ENCODE results near the gene DERL3.

- TF ChIP-seq SETDB1 (IDR thresholded peaks at IDR 0.05; ENCODE audit: insufficient read length, low read length) (no peak), ZNF311 (tag by site-specific recombination; IDR thresholded peaks at IDR 0.05; ENCODE audit: borderline replicate concordance) (no peak), CTCF (tag by site-specific recombination; IDR thresholded peaks at IDR 0.05) (no peak), TSHZ1 (tag by site-specific recombination; IDR thresholded peaks at IDR 0.05; ENCODE audit: borderline replicate concordance) (no peak), ZNF626 (tag by site-specific recombination; IDR thresholded peaks at IDR 0.05) (no peak), FEZF1 (tag by site-specific recombination; IDR thresholded peaks at IDR 0.05) (no peak), ZNF404 (tag by site-specific recombination; IDR thresholded peaks at IDR 0.05) (no peak)
- TF ChIP-seq, protein P1, sequence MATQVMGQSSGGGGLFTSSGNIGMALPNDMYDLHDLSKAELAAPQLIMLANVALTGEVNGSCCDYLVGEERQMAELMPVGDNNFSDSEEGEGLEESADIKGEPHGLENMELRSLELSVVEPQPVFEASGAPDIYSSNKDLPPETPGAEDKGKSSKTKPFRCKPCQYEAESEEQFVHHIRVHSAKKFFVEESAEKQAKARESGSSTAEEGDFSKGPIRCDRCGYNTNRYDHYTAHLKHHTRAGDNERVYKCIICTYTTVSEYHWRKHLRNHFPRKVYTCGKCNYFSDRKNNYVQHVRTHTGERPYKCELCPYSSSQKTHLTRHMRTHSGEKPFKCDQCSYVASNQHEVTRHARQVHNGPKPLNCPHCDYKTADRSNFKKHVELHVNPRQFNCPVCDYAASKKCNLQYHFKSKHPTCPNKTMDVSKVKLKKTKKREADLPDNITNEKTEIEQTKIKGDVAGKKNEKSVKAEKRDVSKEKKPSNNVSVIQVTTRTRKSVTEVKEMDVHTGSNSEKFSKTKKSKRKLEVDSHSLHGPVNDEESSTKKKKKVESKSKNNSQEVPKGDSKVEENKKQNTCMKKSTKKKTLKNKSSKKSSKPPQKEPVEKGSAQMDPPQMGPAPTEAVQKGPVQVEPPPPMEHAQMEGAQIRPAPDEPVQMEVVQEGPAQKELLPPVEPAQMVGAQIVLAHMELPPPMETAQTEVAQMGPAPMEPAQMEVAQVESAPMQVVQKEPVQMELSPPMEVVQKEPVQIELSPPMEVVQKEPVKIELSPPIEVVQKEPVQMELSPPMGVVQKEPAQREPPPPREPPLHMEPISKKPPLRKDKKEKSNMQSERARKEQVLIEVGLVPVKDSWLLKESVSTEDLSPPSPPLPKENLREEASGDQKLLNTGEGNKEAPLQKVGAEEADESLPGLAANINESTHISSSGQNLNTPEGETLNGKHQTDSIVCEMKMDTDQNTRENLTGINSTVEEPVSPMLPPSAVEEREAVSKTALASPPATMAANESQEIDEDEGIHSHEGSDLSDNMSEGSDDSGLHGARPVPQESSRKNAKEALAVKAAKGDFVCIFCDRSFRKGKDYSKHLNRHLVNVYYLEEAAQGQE (tag by site-specific recombination; IDR thresholded peaks at IDR 0.05): no peak
- TF ChIP-seq, protein P2, sequence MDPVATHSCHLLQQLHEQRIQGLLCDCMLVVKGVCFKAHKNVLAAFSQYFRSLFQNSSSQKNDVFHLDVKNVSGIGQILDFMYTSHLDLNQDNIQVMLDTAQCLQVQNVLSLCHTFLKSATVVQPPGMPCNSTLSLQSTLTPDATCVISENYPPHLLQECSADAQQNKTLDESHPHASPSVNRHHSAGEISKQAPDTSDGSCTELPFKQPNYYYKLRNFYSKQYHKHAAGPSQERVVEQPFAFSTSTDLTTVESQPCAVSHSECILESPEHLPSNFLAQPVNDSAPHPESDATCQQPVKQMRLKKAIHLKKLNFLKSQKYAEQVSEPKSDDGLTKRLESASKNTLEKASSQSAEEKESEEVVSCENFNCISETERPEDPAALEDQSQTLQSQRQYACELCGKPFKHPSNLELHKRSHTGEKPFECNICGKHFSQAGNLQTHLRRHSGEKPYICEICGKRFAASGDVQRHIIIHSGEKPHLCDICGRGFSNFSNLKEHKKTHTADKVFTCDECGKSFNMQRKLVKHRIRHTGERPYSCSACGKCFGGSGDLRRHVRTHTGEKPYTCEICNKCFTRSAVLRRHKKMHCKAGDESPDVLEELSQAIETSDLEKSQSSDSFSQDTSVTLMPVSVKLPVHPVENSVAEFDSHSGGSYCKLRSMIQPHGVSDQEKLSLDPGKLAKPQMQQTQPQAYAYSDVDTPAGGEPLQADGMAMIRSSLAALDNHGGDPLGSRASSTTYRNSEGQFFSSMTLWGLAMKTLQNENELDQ (tag by site-specific recombination; IDR thresholded peaks at IDR 0.05; ENCODE audit: low read depth): no peak
Measured at GRCh38 chr22:23837496-23837859, 1.3 kb downstream of the DERL3 start.

Data from HEK293 (cell line).